CD4-positive, alpha-beta T cell treated with Interleukin-4 for 1 hour (primary cell): Measurements from ENCODE around the gene ZNF48.

Experiments
- DNase-seq, 2 donors: peaks; one replicate each; pipeline ENCODE4 v3.0.0-alpha.2; 2020 to 2022

The ZNF48 gene

DNA sequence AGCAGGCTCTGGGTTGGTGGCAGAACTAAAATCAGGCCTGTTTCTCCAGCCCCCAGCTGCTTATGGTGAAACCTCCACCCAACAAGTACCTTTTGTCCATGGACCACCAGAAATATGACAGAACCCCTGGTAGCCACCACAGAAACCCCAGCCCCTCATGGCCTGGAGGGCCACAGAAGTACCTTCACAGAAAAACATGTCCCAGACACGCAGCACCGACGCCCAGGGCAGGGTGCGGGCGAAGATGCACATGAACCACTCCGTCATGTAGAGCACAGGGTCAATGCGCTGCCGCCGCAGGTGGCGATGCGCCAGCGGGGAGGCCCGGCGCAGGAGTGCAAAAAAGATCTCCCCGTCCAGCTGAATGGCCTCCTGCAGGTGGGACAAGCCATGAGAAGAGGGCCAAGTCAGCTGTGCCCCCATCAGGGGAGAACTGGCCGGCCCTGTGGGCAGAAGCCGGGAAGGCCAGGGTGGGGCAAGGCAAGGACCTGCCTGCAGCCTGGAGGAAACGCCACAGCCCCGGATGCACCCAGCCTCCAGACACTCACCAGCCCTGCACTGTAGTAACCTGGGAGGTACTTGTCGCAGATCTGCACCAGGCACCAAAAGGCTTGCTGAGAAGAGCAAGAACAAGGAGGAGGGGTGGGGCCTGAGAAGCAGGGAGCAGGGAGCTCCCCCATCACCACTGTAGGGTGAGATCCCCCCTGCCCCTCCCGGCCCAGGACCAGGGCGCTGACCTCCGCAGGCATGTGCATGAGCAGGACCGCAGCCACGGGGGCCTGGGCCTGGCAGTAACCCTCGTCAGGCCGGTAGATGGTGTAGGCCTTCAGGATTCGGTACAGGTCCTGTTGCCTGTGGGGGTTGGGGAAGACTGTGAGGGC lies 36.0 kb upstream of the ZNF48 start:
- no peak for DNase-seq

DNA sequence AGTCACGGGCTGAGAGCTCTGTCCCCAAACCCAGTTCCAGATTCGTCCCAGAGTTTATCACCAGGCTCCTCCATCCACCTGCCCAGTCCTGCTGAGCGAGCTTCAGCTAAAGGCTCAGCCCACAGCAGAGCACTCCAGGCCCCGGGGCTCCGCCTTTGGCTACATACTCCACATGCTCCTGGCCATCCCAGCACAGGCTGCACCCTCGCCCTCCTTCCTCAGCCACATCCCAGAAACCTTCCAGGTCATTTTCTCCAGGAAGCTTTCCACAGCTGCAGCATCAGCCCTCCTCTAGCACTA lies 35.4 kb upstream of the ZNF48 start:
- no peak for DNase-seq

DNA sequence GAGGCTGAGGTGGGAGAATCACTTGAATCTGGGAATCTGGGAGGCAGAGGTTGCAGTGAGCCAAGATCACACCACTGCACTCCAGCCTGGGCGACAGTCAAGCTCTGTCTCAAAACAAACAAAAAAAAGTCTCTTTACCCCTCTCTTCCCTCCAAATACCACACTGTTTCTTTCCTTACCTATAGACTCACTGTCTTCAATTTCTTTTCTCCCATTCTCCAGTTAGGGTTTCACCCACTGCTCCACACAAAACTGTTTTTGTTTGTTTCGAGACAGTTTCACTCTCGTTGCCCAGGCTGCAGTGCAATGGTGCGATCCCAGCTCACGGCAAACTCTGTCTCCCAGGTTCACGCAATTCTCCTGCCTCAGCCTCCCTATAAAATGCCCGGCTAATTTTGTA lies 34.0 kb upstream of the ZNF48 start:
- no peak for DNase-seq

DNA sequence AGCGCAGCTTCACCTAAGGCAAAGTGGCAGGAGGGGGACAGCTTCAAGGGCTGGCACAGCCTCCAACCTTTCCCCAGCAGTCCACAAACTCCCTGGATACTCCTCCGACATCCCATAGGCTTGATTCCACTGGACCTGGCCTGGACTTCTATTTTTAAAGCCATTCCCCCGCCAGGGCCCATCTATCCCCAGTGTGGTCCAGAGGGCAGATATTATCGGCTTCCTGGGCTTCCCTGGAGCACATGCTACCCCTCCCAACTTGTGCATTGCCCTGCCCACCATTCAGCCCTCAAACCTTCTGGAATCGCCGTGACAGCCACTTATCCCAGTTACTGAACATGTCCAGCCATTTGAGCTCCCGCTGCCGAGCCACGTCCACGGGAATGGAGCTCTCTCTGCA lies 30.0 kb upstream of the ZNF48 start:
- no peak for DNase-seq

DNA sequence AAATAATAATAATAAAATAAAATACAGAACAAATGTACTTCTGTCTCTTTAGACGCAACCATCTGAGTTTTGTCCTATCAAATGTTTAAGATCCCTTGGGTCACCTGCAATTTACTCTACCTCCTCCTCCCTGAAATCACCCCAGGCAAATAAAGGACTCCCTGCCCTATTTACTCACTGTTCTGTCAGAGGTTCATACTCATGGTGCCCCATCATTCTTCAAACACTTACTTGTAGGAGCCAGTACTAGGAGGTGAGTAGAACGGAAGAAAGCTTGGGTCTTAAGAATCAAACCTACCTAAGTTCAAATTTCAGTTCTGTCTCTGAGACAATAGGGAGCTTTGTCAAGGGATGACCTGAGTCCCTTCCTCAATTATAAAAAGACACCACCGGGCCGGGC lies 28.7 kb upstream of the ZNF48 start:
- no peak for DNase-seq

DNA sequence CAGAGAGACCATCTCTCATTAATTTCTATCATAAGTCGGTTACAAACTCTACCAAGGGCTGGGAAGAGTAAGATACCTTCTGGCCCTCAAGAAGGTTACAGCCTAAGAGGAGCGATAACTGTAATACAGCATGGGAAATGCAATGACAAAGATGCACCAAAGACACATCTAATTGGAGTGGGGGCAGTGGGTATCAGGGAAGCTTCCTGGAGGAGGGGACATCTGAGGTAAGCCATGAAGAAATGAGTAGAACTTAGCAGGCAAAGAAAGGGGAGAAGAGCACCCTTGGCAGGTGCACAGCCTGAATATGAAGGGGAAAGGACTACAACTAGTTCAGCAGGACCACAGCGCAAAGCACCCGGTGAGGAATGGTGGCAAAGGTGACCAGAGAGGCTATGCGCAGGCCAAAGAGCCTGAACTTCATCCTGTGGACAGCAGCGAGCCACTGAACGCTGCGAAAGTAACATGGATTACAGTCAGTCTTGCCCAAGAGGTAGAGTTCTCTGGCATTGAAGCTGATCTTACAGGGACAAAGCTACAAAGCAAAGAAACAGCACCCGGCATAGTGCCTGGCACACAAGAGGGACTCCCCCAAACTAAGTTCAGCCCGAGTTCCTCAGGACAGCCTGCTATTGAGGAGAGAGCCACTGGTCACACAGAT lies 27.7 kb upstream of the ZNF48 start:
- no peak for DNase-seq

DNA sequence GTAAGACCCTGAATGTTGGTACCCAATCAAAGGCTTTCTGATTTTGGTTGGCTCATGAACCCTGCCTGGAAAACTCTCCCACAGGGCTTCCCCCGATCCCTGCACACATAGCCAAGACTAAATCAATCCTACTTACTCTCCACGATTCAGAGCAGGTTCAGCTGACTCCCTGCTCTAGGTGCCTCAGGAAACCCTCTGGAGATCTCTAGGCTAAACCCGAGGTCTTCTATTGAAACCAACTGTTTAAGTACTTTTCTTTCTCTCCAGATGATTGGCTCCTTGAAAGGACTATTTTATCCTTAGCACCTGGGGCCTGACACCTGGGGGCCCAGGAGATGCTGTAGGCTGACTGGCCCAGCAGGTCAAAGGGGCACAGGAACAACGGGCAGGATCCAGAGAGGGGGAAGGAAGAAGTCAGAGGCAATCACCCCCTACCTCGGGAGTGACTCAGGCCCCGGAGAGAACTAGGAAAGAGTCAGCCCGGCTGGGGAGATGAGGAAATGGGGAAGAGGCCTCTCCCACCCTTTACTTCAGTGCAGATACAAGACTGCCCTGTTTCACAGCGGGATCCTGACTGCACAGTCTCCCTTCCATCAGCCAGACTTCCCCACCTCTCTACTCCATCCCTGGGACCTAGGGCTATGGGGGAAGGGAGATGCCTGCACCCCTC lies 27.0 kb upstream of the ZNF48 start:
- DNase-seq = peak in 1 of 2 donors; percentile 55

DNA sequence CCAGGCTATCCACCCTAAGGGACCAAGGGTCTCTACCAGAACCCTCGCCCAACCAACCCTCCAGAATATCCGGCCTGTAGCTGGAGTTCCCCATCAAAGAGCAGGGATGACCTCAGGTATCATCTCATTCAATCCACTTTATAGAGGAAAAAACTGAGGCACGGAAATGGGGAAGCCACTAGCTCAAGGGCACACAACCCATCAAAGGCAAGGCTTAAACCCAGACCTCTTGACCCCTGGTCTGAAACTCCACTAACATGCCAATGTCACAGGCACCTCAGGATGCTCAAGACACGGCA lies 26.5 kb upstream of the ZNF48 start:
- no peak for DNase-seq

DNA sequence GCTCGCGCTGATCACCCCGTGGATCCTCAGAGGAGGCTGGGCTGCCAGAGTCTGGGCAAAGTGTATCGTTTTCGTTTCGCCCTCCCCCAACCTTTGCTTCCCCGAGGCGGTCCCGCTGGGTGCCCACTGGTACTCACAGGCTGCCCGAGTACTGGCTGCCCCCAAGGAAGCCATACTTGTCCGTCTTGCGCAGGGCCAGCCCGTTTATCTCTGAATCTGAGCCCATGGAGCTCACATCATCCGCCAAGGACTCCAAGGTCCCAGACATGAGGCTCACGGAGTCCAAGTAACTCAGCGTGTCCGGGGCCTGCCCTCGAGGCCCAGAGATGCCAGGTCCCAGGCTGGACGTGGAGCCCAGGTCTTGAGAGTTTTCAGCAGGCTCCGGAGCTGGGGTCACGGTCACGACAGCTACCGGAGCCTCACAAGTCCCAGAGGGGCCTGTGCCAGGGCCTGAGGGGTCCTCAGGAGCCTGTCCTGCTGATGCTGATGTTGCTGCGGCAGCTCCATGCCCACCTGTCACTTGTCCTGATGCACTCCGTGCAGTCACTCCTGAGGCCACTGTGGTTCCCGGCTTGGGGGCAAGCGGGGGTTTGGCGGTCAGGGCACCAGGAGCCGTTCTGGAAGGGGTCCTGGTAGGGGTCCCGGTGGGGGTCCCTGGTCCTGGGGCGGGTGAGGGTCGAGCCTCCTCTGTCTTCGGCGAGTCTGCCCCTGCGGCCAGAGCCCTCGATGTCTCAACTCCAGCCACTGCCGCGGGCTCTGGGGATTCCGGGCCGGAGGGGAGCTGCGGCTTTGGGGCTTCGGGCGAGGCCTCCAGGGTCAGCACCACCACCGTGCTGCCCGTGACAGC lies 25.9 kb upstream of the ZNF48 start:
- no peak for DNase-seq

DNA sequence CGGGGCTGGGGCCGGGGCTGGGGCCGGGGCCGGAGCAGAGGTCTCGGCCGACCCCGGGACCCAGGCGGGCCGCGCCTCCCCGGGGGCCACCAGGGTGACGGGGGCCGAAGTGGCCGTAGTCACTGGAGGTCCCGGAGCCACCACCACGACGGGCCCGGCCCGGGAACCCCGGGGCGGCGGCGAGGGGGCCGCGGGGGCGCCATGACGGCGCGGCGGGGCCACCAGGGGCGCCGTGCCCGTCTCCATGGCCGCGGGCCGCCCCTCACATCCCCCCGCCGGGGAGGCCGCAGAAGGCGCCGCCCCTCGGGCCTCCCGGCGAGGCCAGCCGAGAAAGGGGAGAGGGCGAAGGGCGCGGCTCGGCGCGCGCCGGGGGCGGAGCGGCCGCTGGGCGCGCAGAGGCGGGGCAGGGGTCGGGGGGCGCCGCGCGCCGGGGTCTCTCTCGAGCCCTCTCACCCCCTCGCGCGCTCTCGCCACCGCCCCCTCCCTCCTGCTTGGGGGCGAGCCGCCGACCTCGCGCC lies 25.2 kb upstream of the ZNF48 start:
- no peak for DNase-seq

DNA sequence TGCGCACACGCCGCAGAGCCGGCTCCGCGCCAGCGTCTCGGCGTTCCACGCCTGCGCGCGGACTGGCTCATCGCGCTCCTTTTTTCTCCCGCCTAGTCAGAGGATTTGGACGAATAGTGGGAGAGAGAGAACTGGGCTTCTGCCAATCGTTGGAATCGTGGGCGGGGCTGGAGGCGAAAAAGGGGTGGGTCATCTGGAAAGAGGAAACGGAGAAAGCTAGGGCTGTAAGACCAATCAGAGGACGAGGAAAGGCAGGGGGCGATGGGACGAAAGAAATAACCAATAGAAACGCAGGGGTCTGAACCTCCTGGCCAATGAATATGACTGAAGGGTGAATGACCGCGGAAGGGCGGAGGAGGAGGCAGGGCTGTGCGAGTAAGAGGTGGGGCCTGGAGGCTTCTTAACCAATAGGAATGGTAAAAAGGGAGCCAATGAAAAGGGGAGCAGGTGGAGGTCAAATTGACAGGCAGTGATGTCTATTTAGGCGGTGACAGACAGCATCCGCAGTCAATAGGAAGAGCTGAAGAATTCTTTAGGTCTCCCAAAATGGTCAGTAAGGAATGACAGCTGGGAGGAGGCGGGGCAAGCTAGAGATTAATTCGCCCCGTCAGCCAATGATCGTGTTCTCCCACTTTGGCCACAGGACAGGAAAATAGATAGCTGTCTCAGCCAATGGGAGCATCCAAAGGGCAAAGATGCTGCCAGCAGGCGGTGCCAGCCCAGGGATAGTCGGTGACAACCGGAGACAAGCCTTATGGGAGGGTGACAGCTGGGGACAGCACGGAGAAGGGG lies 24.6 kb upstream of the ZNF48 start, which contains the start of gene TBC1D10B:
Gene TBC1D10B, minus strand, starts transcription at position 39 of the 792 bp plus-strand sequence. CDS start 311 bp downstream, outside the sequence.
- DNase-seq = peak; percentile 100

DNA sequence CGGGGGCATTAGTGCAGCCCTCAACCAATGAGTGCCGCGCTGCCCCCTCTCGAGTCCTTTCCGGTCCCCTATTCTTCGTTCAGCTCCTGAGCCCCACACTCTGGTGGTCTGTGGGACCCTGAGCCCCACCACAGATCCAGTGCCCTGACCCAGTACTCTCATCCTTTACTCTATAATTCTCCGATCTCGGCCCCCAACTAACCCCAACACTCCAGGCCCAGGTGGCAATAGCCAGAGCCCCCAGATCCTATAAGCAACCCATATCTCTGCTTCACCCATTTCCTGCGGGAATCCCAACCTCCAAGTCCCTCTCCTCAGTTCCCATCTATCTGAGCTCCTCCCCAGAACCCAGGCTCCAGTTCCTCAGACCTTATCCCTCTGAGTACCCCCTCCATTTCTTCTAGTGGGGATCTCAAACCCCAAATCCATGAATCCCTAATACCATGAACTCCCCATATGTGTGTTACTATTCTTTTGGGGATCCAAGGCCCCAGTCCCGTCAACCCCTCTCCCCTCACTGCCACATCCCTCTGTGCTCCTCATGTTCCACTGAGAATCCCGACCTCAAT lies 23.9 kb upstream of the ZNF48 start:
- no peak for DNase-seq

DNA sequence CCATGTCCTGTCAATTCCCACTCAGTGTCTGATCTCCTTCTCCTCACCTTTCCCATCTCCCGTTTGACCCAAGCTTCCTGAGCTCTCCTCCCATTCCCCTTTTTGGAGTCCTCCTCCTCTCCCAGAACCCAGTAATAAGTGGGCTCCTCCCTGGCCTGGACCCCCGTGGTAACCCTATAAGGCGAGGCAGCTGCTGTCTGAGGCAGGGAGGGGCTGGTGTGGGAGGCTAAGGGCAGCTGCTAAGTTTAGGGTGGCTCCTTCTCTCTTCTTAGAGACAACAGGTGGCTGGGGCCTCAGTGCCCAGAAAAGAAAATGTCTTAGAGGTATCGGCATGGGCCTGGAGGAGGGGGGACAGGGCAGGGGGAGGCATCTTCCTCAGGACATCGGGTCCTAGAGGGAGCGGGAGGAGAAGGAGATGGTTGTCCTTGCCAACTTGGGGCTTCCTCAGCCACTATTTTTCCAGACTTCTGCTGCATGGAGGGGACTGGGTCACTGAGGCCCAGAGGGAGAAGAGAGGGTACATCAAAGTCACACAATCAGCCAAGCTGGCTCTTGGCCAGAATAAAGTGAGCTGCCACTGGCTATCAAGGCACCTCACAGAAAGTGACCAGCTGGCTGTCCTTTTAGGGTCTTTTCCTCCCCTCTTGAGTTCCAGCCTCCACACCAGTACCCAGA lies 23.0 kb upstream of the ZNF48 start:
- DNase-seq = no peak

DNA sequence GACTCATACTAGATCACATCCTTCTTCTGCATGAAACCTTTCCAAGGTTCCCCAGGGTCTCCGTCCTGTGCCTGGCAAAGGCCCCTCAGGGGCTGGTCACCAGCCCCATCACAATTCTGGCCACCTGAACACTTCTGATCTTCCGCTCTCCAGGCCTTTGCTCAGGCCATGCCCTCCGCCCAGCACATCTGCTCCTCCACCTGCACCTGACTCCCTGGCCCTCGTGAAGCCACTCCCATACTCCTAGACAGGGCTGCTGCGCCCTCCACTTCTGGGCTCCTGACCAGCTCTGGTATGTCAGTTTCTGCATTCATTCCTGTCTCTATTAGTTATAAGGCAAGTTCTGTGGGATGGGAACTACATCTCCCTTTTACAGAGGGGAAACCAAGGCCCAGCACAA lies 22.5 kb upstream of the ZNF48 start:
- DNase-seq = no peak

DNA sequence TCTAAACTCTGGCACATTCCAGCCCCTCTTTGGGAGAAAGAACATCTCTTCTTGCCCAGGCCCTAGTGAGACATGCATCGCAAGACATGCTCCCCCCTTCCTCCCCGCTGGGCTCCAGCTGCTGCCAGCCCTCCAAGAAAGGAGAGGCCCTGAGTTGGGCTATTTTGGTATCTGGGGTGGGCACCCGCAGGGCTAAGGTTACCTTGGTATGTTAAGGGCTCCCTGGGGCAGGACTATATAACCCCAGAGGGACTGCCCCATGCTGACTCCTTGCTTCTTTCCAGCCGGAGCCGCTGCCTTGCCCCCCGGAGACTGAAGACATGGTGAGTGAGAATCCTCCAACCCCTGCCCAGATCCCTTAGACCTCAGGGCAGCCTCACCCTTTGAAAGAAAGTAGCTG lies 20.7 kb upstream of the ZNF48 start, which contains the start of gene MYL11:
Gene MYL11, plus strand, starts transcription at position 265 of the 400 bp plus-strand sequence. Its CDS starts 56 bp downstream, at position 321.
- no peak for DNase-seq

DNA sequence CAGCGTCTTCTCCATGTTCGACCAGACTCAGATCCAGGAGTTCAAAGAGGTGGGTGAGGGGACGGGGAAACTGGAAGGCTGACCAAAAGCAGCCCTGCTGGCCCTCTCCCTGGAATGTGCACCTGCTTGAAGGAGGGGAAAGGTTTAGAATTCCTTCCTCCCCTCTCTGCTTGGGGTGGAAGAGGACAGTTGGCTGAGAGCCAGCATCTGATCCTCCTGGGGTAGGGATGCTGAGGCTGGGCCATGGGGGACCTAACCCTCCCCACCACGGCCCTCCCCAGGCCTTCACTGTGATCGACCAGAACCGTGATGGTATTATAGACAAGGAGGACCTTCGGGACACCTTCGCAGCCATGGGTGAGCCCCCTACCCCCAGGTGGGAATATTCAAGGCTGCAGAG lies 19.4 kb upstream of the ZNF48 start:
- DNase-seq = no peak

DNA sequence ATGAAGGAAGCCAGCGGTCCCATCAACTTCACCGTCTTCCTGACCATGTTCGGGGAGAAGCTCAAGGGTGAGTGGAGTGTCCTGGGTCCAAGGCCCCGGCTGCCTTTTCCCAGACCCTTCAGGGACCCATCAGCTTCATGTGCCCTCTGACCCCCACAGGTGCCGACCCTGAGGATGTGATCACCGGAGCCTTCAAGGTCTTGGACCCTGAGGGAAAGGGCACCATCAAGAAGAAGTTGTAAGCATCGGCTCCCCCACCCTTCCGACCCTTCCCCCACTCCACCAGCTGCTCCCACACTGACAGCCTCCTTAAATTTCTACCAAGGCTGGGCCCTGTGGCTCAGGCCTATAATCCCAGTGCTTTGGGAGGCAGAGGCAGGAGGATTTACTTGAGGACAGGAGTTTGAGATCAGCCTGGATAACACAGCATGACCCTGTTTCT lies 18.7 kb upstream of the ZNF48 start:
- DNase-seq = no peak

DNA sequence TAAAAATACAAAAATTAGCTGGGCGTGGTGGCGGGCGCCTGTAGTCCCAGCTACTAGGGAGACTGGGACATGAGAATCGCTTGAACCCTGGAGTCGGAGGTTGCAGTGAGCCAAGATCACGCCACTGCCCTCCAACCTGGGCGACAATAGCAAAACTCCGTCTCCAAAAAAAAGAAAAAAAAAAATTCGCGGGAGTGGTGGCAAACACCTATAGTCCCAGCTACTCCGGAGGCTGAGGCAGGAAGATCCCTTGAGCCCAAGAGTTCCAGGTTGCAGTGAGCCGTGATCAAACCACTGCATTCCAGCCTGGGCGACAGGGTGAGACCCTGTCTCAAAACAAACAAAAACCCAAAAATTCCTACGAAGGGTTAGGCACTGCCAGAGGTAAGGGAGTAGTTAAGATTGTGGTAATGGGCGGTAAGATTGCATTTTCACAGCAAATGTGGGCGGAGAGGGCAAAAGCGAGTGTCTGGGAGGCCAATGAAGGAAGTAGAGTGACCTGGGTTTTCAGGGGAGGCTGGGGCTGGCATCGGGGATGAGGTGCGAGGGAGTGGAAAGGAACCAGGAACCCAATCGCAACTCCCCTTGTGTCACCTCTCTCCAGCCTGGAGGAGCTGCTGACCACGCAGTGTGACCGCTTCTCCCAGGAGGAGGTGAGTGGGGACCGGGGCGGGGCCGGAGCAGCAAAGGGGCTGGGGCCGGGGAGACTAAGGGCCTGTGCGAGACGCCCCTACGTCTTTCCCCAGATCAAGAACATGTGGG lies 18.0 kb upstream of the ZNF48 start:
- DNase-seq = no peak

DNA sequence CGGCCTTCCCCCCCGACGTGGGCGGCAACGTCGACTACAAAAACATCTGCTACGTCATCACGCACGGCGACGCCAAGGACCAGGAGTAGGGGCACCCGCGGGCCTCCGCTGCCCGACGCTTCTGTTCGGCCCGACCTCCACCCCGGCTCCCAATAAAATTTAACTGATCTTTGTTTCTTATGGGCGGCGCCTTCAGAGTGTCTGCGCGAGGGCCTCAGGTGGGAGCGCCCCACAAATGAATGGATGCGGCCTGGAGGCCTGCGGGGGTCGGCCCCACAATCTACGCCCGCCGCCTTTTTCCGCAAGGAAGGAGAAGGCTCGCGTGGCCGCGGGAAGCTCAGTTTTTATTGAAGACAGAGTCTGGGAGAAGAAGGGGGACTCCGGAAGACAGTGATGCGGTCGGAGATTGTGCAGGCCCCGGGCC lies 17.4 kb upstream of the ZNF48 start:
- peak; percentile 92 to 94 for DNase-seq
